HG03469 (cell line): ENCODE measurements around the gene PCDH7.

Experiments
- ATAC-seq: cut with Tn5 transposase; IDR thresholded peaks from one replicate; pipeline ENCODE4 v1.9.1; 2021; ENCODE audit warnings: mild to moderate bottlenecking, moderate library complexity, moderate number of reproducible peaks; ENCODE audit not compliant: unreplicated experiment

PCDH7 gene

DNA sequence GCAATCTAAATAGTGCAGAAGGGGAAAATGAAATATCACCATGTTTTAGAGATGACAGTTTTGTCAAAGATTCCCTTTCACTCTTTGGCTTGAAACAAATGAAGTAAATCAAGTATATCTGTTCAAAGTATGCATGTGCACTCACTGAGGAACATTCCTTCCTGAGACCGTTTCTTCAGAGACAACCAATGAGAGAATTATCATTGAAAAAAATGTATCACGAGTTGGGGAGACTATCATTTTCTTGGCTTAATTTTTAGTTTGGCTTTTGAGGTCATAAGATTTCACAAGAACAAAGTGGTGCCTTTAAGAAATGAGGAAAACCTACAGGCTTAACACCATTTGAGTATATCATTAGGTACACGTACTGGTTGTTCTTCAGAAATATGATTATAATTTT lies 56.3 kb downstream of the PCDH7 start:
- ATAC-seq = no peak

DNA sequence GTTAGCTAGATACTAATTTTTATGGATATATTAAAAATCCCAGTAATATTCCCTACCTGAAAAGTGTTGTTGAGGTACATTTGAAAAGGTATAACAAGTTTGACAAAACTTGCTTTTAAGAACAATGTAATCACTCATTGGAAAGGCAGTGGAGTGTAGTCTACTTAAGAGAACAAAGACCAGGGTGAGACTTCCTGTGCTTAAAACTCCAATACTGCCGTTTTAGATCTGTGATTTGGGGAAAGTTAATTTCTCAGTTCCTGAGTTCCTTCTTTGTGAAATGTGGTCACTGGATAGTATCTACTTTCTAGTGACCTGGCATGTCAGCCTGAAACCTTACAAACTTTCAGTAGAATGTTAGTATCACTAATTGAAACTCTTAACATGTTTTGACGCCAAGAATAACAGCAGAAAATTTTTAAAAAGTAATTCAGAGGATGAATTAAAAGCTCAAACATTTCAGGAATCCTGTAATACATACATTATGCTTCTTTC lies 56.8 kb downstream of the PCDH7 start:
- no peak for ATAC-seq
